ENCODE measurements around the gene HOXD9. TPM values are rescaled to one million over a fixed set of nuclear protein-coding genes. Genes with fewer than 3 reads are reported as not detected.

Gene HOXD9
- polyA plus RNA-seq, 1 donor from 2014 or later = not detected

DNA sequence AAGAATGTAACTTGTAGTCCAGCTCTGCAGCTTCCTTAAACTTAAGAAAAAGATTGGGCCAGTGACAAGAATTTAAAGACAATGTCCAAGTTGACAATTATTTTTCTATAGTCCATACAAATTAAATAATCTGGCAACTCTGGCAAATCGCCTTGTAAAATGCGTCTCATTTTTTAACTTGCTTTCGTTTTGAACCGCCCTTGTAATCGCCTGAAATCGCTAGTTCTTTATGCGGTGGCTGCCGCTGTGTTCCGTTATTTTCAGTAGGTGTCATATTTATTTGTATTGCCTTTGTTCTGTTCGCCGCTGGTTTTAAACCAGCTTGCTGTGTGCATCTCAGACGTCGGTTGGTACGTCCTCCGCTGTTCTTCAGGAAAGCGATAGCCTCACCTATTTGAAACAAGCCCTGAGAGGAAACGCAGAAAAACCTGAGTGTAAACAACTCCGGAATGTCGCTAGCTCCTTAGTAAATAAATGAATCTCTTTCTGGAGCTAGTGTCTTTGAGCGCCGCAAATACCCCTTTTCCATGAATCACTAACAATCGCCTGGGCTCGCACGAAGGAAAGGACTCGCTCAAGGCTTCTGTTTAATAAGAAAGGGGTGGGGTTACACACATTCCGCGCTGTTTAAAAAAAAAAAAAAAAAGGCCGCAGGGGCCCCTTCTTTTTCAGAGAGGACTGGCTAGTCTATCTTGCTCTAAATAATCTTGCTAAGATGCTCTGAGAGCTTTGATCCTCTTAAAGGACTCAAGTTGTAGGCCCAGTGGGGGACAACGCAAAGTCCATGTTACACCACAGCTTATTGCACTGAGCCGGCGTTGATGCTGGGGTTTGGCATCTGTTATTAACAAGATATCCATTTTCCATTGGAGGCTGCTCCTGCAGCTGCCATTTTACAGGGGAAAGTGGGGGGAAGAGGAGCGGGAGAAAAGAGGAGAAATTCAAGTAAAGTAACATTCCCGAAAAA, 10.0 kb downstream of the HOXD9 start:
- Histone ChIP-seq H3K4me3 (ENCODE audit: low read length) (no peak overlapping the region), H3K27me3 (ENCODE audit: insufficient read depth, low read depth, low read length) (peaks cover 97% of the 10 kb centered on the region), H3K36me3 (ENCODE audit: insufficient read depth, low read length) (no peaks in the 10 kb centered on the region), H3F3A (ENCODE audit: insufficient read depth, low read length, poor library complexity, severe bottlenecking) (no peaks in the 10 kb centered on the region), H3K4me2 (ENCODE audit: low read length) (no peak overlapping the region), H3K9me2 (ENCODE audit: insufficient read depth, low read length) (no peaks in the 10 kb centered on the region), H3K79me2 (replicated peaks; ENCODE audit: insufficient read depth, low read length) (no peaks in the 10 kb centered on the region), H2AFZ (ENCODE audit: low read depth, low read length) (no peak overlapping the region), H3K9ac (ENCODE audit: low read length) (no peak overlapping the region), H3K9me3 (ENCODE audit: low read length) (no peaks in the 10 kb centered on the region), H3K27ac (ENCODE audit: low read length) (no peak overlapping the region), H4K20me1 (ENCODE audit: insufficient read depth) (no peaks in the 10 kb centered on the region)
- TF ChIP-seq EP300 (conservative IDR thresholded peaks at IDR 0.05; ENCODE audit: poor library complexity, severe bottlenecking) (no peak), POLR2AphosphoS5 (IDR thresholded peaks at IDR 0.05) (peak; percentile 60)

DNA sequence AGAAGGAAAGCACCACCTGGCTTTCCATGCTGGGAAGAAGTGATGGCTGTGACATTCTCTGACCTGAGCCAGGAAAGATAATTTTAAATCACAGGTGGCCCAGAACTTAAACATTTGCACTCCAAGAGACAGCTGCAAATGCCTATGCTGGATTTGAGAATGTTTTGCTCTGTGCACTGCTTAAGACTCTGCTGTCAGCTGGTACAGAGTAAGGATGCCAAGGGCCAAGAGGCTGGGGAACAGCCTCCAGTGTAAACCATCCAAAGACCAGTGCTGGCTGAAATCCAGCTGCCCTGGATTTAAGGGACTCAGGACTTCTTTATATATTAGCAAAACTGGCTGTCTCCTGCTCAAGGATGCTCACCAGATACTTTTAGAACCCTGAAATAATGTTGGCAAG, 10.9 kb downstream of the HOXD9 start:
- H3K4me3 ChIP-seq (ENCODE audit: low read length) = no peak overlapping the region
- no peak overlapping the region for H3K4me2 ChIP-seq (ENCODE audit: low read length)
- H3K36me3 ChIP-seq (ENCODE audit: insufficient read depth, low read length) = no peaks in the 10 kb centered on the region

More for the DNA sequence above, 10.9 kb downstream of the HOXD9 start:
- Histone ChIP-seq H3K79me2 (replicated peaks; ENCODE audit: insufficient read depth, low read length) (no peaks in the 10 kb centered on the region), H3K27me3 (ENCODE audit: insufficient read depth, low read depth, low read length) (peaks cover 97% of the 10 kb centered on the region), H2AFZ (ENCODE audit: low read depth, low read length) (no peak overlapping the region), H3K9me3 (ENCODE audit: low read length) (no peaks in the 10 kb centered on the region), H3K9me2 (ENCODE audit: insufficient read depth, low read length) (no peaks in the 10 kb centered on the region), H3K9ac (ENCODE audit: low read length) (no peak overlapping the region), H3F3A (ENCODE audit: insufficient read depth, low read length, poor library complexity, severe bottlenecking) (no peaks in the 10 kb centered on the region), H4K20me1 (ENCODE audit: insufficient read depth) (no peaks in the 10 kb centered on the region), H3K27ac (ENCODE audit: low read length) (no peak overlapping the region)
- TF ChIP-seq EZH2 (IDR thresholded peaks at IDR 0.05; ENCODE audit: borderline replicate concordance, insufficient read depth, low read length, poor library complexity, severe bottlenecking) = no peak
- no peak for TF ChIP-seq TAF1 (IDR thresholded peaks at IDR 0.05; ENCODE audit: low read depth)
- TF ChIP-seq, protein P1, sequence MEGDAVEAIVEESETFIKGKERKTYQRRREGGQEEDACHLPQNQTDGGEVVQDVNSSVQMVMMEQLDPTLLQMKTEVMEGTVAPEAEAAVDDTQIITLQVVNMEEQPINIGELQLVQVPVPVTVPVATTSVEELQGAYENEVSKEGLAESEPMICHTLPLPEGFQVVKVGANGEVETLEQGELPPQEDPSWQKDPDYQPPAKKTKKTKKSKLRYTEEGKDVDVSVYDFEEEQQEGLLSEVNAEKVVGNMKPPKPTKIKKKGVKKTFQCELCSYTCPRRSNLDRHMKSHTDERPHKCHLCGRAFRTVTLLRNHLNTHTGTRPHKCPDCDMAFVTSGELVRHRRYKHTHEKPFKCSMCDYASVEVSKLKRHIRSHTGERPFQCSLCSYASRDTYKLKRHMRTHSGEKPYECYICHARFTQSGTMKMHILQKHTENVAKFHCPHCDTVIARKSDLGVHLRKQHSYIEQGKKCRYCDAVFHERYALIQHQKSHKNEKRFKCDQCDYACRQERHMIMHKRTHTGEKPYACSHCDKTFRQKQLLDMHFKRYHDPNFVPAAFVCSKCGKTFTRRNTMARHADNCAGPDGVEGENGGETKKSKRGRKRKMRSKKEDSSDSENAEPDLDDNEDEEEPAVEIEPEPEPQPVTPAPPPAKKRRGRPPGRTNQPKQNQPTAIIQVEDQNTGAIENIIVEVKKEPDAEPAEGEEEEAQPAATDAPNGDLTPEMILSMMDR (IDR thresholded peaks at IDR 0.05; ENCODE audit: poor library complexity, severe bottlenecking) = no peak
- no peak for TF ChIP-seq EP300 (conservative IDR thresholded peaks at IDR 0.05; ENCODE audit: poor library complexity, severe bottlenecking)
- TF ChIP-seq SMC3 (conservative IDR thresholded peaks at IDR 0.05; ENCODE audit: poor library complexity) = no peak
- TF ChIP-seq POLR2AphosphoS5 (IDR thresholded peaks at IDR 0.05) = no peak
- TF ChIP-seq RAD21 (conservative IDR thresholded peaks at IDR 0.05) = no peak
- no peak for TF ChIP-seq MXI1 (conservative IDR thresholded peaks at IDR 0.05; ENCODE audit: poor library complexity, severe bottlenecking)
- TF ChIP-seq, protein P2, sequence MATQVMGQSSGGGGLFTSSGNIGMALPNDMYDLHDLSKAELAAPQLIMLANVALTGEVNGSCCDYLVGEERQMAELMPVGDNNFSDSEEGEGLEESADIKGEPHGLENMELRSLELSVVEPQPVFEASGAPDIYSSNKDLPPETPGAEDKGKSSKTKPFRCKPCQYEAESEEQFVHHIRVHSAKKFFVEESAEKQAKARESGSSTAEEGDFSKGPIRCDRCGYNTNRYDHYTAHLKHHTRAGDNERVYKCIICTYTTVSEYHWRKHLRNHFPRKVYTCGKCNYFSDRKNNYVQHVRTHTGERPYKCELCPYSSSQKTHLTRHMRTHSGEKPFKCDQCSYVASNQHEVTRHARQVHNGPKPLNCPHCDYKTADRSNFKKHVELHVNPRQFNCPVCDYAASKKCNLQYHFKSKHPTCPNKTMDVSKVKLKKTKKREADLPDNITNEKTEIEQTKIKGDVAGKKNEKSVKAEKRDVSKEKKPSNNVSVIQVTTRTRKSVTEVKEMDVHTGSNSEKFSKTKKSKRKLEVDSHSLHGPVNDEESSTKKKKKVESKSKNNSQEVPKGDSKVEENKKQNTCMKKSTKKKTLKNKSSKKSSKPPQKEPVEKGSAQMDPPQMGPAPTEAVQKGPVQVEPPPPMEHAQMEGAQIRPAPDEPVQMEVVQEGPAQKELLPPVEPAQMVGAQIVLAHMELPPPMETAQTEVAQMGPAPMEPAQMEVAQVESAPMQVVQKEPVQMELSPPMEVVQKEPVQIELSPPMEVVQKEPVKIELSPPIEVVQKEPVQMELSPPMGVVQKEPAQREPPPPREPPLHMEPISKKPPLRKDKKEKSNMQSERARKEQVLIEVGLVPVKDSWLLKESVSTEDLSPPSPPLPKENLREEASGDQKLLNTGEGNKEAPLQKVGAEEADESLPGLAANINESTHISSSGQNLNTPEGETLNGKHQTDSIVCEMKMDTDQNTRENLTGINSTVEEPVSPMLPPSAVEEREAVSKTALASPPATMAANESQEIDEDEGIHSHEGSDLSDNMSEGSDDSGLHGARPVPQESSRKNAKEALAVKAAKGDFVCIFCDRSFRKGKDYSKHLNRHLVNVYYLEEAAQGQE (IDR thresholded peaks at IDR 0.05; ENCODE audit: borderline replicate concordance) = no peak

Data from neural cell (in vitro differentiated cells).